A172 (cell line): Measurements from ENCODE around the gene SLC37A3. TPM values are rescaled to one million over a fixed set of nuclear protein-coding genes. Genes with fewer than 3 reads are reported as not detected.
"Not testable (repeated sequence)": the region's sequence is repeated elsewhere in the genome, so short reads cannot be mapped to it uniquely, and the experiment has no call there.

Experiments
- DNase-seq: peaks from one replicate; pipeline ENCODE4 v3.0.0-alpha.2; 2015; ENCODE audit warnings: low spot score
- total RNA-seq: library from RNA; depleted of rRNA; stranded (reverse); fragments of >200 nt; shearing (Covaris generic); gene quantifications from 2 replicates; pipeline ENCODE4 v1.2.3, GENCODE V29; 2014; rRNA removed

SLC37A3 gene
- total RNA-seq, result 7.6 and 10.8 TPM in 2 replicates

GRCh38 chr7:140397784-140398750 lies at the start of gene SLC37A3:
Gene SLC37A3 (minus strand): TSS chr7:140398530. CDS start chr7:140382526, 16,004 bp downstream.
- peak; percentile 60 for DNase-seq

- no peak for DNase-seq
These were observed 49.5 kb upstream of the SLC37A3 start for GRCh38 chr7:140447841-140448240.

GRCh38 chr7:140446467-140446866 lies 48.1 kb upstream of the SLC37A3 start:
- no peak for DNase-seq

GRCh38 chr7:140441519-140441918 lies 43.2 kb upstream of the SLC37A3 start:
- DNase-seq, result no peak

GRCh38 chr7:140440593-140440992 lies 42.3 kb upstream of the SLC37A3 start:
- no peak for DNase-seq

- DNase-seq, result no peak
These were observed 41.0 kb upstream of the SLC37A3 start for GRCh38 chr7:140439359-140439758.

GRCh38 chr7:140435252-140435895 lies 37.0 kb upstream of the SLC37A3 start:
- no peak for DNase-seq

GRCh38 chr7:140433396-140433795 lies 35.1 kb upstream of the SLC37A3 start:
- DNase-seq, result no peak

GRCh38 chr7:140426130-140426529 lies 27.8 kb upstream of the SLC37A3 start:
- no peak for DNase-seq

GRCh38 chr7:140425718-140426117 lies 27.4 kb upstream of the SLC37A3 start:
- DNase-seq, result no peak

GRCh38 chr7:140423501-140423900 lies 25.2 kb upstream of the SLC37A3 start:
- DNase-seq, result no peak

GRCh38 chr7:140421521-140421920 lies 23.2 kb upstream of the SLC37A3 start:
- DNase-seq, result no peak

- DNase-seq, result no peak
These were observed 20.3 kb upstream of the SLC37A3 start for GRCh38 chr7:140418653-140419052.

- not testable (repeated sequence) for DNase-seq
These were observed 19.8 kb upstream of the SLC37A3 start for GRCh38 chr7:140418156-140418472.

GRCh38 chr7:140417456-140418155 lies 19.3 kb upstream of the SLC37A3 start:
- no peak for DNase-seq

- no peak for DNase-seq
These were observed 18.2 kb upstream of the SLC37A3 start for GRCh38 chr7:140416560-140416959.

- DNase-seq, result not testable (repeated sequence)
These were observed 17.5 kb upstream of the SLC37A3 start for GRCh38 chr7:140415816-140416215.

- DNase-seq, result no peak
These were observed 17.0 kb upstream of the SLC37A3 start for GRCh38 chr7:140415361-140415760.

- no peak for DNase-seq
These were observed 6.3 kb upstream of the SLC37A3 start for GRCh38 chr7:140404565-140405065.

- DNase-seq, result no peak
These were observed 5.7 kb upstream of the SLC37A3 start, which contains the start of gene RAB19 for GRCh38 chr7:140403878-140404564. Gene RAB19 (plus strand): TSS chr7:140404058. CDS start chr7:140407647, 3,589 bp downstream.

- peak; percentile 23 for DNase-seq
These were observed 4.0 kb upstream of the SLC37A3 start for GRCh38 chr7:140402178-140402835.
